Measurements from ENCODE around the gene KLHL29. TPM values are rescaled to one million over a fixed set of nuclear protein-coding genes. Genes with fewer than 3 reads are reported as not detected.

KLHL29 gene
- total RNA-seq, 1 donor from 2014 or later: 22.3 TPM

DNA sequence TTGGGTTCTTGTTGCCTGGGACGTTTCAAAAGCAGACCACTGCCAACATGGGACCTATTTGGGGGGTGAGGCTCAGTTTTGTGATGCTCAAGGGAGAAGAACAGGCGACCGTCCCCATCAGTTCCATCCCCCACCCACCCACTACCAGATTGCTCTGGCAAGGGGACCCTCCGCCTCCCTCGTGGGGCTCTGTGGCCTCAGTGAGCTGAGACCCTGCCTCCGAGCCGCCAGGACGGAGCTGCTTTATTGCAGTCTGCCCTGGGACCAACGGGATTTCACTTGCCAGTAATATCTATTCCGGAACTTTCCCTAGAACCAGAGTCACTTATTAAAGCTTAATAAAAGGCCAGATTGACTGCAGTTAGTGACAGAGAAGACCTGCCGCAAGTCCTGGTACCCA, 146.3 kb downstream of the KLHL29 start:
- DNase-seq (ENCODE audit: low spot score): no peak

DNA sequence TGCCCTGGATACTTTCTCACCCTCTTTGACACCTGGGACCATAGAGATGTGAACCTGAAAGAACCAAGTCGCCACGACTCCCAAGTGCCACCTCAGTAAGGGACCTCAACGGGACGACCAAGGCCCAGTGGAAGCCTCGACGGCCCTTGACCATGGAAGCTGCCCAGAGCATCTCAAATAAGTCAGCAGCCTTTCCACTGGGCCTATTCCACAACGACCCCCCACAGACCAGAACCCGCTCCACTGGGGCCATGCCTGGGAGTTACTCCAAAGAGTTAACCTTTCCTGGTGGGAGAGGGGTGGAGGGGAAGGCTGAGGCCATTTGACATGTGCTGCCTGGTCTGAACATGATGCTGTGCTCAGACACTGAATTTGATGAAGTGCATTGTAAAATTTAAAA, 146.9 kb downstream of the KLHL29 start:
- no peak for DNase-seq (ENCODE audit: low spot score)

DNA sequence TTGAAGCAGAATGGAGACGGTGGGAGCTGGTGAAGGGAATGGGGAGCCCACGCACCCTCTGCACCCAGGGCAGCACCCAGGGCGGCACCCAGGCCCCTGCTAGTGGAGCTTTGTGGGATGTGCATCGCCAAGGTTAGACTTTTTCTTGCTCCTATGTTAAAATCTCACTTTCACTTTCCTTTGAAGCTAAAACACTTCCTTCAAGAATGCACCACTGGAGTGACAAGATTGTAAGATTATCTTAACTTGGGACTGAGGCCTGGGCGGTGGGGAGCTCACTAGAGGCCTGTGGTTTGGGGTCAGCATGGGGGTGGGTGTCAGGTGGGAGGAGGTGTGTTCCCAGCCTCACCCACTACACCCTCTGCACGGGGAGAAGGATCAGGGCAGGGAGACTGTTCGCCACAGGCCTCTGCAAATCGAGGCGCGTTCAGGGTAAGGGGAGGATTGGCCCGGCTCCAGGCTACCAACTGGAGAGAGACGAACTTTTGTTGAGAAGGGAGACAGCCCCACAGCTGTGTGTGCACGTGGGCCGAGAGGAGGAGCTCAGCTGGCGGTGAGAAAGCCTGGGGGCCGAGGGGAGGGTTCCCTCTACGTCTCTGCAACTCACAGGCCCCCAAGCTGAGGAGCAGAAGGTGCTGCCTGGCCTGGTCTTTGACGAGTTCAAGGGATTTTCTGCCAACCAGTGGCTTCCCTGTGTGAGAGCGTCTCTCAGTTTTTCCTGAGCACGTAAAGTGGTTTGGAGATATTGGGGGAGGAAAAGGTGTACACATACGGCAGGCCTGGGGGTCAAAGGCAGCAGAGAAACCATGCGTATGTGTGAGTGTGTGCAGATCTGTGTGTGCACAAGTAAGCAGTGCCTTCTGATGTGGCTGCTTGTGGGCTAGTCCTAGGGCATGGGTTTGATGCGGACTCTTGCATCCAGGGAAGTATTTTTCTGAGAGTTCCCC, 147.7 kb downstream of the KLHL29 start:
- DNase-seq (ENCODE audit: low spot score): no peak

DNA sequence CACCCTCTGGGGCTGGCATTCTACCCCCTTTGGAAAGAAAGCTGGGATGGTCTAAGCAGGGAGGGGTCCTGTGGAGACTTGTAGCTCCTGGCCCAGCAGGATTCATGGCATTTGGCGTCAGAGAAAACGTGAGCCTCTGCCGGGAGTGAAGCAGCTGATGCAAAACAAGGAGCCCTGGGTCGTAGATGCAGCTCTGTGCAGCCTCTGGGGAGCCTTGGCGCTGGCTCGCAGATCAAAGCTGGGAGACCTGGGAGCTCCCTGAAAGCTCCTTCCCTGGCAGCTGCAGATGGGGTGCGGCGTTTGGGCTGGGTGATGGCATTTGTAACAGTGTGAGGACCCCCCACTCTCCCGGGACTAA, 148.3 kb downstream of the KLHL29 start:
- no peak for DNase-seq (ENCODE audit: low spot score)

DNA sequence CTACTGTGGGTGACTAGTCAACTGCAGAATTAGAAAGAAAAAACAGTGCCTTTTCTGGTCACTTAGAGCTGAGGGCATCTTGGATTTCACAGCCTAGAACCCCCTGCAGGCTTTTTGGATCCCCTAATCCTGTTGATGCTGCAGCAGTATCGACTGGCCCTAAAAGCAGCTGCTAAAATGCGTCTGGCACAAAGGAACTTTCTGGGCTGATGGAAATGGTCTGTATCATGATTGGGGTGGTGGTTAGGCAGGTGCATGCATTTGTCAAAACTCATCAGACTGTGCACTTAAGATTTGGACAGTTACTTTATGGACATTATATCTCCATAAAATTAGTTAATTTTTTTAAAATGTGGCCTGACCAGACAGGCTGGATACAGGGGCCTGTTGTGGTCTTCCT, 149.8 kb downstream of the KLHL29 start:
- DNase-seq (ENCODE audit: low spot score): no peak

DNA sequence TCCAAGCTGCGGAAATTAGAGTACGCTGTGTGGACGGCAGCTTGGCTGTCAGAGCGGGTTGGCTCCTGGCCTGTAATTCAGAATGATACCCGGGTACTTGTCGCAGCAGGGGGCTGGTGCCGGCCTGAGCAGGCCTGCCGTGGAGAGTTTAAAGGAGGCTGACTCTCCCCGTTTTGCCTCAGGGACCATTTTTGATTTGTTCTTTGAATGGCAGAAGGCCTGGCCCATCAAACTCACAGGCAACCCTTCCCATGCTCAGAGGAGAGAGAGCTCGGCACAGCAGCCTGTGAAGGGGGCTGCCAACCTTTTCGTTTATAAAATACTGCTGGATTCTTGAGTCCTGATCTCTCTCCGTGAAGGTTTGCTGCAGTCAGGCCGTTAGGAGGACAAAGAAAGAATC, 151.3 kb downstream of the KLHL29 start:
- DNase-seq (ENCODE audit: low spot score): no peak

DNA sequence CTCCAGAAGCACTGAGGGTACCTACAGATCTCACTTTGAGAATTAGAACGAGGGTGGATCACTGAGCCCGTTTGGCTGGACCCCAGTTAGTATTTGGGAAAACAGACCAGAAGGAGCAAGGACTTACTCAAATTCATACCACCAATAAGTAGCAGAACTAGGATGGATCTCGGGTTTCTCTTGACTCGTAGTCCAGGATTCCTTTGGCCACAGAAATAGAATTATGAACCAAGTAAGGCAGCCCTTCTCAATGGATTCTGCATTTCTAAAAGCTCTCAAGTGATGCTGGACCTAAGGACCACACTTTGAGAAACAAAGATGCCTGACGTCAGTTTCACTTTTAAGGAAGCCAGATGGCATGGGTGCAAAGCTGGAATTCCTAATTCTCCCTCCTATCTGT, 153.0 kb downstream of the KLHL29 start:
- no peak for DNase-seq (ENCODE audit: low spot score)

DNA sequence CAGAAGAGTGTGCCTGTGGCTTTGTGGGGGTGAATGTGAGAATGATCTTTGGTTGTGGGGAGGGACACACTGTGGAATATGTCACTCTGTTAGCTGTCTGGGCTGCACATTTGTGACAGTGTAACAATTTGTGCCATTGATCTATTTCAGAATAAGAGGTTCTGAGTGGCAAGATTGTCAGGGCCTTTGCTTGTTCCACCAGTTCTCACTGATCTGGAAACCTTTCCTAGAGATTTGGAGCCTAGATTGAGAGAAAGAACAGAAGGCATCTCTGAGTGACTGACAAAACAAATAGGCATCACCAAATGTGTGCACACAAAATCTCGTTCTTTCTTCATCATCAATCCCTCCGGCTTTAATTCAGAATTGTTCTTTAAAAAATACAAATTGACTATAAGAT, 153.6 kb downstream of the KLHL29 start:
- no peak for DNase-seq (ENCODE audit: low spot score)

DNA sequence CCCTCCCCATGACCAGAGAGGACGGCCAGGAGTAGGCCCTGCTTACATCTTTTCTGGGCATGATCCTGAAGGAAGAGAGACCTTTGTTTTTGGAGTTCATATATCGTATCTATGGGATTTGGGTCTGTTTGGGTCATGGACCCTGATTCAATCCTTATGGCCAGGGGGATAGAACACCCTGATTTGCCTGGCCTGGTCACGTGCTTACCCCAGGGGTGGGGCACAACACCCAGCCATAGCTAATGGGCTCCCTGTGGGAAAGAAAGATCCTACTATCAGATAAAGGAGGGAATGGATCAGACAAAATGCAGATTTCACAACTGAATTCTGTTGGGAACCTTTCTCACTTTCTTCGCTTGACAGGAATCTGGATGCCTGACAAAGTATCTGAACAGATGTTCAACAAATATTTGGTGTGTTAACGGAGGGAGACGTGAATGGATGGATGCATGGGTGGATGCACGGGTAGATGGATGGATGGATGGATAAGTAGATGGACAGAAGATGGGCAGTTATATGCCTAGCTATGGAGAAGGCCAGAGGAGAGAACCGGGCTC, 155.9 kb downstream of the KLHL29 start:
- DNase-seq (ENCODE audit: low spot score): no peak

DNA sequence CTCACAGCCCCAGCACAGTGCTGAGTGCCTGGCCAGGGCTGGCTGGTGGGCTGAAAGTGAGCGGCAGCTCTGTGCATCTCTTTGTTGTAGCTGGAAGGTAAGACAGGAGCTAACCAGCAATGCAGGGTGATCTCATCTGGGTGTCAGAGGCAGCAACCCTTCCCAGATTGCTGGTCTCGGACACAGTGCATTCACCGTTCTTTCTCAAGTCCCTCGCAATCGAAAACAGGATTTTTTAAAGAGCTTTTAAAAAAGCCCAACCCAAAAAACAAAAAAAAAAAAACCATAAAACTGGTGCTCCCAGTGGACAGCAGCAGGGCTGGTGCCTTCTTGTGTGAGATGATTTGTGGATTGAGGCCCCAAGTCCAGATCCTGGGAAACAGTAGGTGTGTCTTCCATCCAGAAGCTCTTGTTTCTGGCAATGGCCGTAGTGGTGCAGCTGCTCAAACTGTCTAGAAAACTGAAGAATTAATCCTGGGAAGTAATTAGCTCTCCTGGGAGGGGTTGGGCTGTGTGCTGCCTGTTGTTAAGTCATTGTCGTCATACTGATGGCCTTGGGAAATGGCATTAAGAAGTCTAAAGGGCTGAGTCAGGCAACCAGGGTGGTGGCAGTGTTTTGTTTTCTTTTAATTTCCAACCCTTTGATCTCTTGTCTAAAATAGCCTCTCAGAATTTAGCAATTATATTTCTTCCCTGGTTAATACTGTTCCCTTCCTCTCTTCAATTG, 156.7 kb downstream of the KLHL29 start:
- no peak for DNase-seq (ENCODE audit: low spot score)

DNA sequence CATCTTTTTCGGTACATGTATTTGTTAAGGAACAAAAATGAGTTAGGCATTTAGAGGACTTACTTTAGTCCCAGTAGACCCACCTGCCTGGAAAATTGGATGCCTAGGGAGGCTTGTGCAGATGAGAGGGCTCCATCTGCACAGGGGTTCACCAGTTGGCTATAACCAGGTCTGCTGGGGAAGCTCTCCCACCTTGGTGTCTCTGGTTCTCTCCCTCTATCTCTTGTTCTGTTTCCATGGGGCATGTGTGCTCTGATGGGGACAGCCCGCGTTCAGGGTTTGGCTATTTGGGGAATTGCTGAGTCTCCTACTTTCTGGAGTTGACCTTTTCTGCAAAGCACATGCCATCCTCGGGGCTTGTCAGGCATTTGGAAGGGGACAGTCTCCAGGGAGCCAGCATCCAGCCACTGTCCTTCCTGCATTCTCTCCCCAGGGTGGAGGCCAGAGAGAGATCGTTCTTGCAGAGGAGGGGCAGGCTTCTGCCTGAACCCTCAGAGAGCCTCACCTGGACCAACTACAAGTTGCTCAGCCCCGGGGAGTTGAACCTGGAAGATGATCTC, 157.3 kb downstream of the KLHL29 start:
- no peak for DNase-seq (ENCODE audit: low spot score)

DNA sequence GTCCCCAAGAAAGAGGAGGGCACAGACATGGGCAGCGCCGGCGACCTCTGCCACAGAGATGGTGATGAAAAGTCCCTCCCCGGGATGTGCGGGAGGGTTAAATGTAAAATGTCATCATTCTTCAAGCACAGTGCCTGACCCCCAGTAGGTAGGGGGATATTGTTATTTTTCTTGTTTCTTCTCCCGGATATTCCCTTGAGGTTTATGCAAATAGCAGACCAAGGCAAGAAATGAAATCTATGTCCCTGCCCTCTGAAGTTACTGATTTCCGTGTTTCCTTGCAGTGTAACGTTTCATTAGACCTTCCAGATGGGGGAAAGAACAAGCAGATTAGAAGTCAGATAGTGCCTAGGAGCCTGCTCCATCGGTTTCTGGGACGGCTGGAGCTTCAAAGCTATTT, 158.3 kb downstream of the KLHL29 start:
- no peak for DNase-seq (ENCODE audit: low spot score)

DNA sequence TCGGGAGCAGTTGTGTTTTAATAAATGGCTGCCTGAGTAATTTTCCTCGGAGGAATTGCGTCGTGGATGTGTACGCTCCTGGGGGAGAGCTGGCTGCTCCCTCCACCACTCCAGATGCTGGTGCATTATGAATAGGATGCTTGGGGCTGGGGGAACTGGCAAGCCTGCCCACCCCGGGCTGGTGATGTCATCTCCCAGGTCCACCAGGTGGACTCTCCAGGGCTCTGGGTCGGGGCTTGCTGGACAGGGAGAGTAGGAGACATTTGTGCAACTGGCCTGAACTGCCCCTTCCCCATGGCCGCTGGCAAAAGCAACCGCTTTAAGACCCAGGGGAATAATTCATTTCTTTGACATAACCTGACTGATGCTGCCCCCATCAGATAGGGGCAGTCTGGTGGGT, 158.7 kb downstream of the KLHL29 start:
- DNase-seq (ENCODE audit: low spot score): no peak

DNA sequence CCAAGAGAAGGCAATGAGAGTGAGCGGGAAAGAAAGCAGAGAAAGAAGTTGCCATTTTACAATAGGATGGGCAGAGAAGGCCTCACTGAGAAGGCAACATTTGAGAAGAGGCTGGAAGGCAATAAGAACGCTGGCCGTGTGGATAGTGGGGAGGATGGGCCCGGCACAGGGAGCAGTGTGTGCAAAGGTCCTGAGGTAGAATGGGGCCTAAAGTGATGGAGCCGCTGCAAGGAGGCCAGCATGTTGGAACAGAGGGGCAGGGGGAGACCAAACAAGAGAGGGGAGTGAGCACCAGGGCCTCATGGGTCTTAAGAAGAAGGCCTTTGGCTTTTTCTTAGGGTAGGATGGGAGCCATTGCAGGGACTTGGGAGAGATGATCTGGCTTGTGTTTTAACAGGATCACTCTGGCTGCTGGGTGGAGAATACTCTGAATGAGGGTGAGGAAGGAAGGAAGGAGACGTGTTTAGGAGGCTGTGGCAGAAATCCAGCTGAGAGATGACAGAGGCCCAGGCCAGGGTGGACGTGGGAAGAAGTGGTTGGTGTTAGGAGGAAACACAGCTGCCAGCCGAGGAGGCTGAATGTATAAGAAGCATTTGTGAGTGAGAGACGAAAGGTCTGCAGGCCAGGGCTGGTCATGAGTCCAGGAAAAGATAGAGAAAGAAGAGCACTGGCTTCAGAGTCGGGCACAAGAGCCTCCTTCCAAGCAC, 159.8 kb downstream of the KLHL29 start:
- no peak for DNase-seq (ENCODE audit: low spot score)

DNA sequence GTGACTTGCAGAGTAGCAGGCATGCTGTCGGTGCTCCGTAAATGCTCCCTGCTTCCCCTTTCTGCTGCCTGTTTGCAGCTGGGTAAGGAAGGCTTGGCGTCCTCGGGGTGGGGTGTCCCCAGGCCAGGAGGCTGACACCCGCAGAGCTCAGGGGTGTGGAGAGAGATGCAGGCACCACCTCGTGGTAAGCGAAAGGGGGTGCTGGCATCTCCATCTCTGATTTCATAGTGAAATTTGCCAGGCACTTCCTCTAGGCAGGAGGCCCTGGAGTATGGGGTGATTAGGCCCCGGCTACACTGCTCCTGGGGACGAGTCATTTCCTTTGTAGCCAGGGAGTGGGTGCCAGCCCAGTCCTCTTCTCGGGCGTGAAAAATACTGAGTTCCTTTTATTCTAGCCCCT, 160.4 kb downstream of the KLHL29 start:
- DNase-seq (ENCODE audit: low spot score): no peak

DNA sequence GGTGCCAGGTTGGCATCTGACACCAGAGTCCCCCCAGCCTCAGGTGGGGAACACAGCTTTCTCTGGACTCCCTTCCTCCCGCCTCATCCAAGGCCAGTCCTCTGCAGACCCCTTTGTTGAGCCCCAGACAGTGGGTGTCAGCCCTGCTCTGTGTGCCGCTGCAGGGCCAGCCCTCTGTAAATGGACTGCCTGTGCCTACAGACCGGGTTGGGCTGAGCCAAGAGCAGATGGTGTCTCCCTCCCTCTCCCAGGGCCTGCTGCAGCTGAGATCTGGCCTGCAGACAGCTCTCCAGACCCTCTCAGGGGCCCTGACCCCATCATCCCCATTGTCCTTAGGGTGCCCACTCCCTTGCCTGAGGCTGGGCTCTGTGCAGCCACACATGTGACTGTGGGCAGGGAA, 160.8 kb downstream of the KLHL29 start:
- DNase-seq (ENCODE audit: low spot score): no peak

DNA sequence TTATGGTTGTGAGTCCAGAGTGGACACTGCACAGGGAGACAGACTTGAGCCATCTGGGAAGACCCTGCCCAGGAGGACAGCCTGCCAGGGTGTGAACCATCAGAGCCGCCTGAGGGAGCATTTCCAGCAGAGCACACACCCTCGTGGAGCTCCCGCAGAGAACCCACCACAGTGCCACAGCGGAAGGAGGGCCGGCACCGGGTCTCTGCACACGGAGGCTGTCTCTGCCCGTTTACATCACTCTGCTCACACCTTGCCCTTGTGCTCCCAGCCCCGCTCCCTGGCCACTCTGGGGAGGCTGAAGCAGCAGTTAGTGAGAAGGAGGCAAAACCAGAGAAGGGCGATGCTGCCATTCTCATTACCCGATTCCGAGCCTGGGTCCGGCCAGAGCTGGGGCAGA, 161.9 kb downstream of the KLHL29 start:
- DNase-seq (ENCODE audit: low spot score): no peak

DNA sequence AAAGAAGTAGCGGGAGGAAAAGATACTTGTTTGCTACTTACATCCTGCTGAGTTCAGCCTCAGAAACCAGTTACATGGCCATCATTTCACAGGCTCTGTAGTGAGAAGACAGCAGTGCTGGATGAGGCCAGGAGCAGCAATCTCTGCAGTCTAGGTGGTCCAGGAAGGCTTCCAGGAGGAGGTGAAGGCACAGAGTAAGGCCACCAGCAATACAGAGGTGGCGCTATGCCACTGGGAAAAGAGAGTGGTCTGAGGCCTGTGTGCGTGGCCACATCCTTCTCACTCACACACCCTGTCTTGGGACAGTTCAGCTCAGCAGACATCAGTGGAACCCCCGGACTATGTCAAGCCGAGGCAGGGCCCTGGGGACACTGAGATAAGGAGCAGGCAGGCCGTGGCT, 162.7 kb downstream of the KLHL29 start:
- no peak for DNase-seq (ENCODE audit: low spot score)

DNA sequence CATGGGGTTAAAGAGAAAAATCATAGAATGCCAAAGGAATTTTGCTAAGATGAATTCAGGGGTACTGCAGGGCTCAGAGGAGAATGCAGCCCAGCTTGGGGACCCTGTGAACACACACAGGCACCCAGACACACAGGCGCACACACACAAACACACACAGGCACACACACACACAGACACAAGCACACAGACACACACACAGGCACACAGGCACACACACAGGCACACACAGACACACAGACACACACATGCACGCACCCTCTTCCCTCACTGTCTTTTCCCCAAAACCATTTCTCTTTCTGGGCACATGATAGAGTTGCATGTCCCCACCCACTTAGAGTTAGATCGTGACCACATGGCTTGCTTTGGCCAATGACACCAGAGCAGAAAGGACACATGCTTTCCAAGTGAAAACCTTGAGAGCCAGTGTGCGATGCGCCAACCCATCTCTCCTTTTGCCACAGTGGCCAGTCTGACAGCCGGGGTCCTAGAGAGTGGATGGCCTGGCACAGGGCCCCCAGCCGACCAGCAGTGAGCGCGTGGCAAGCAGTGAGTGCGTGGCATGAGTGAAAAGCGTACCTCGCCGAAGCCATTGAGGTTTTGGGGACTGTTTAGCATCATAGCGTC, 163.3 kb downstream of the KLHL29 start:
- DNase-seq (ENCODE audit: low spot score): no peak

DNA sequence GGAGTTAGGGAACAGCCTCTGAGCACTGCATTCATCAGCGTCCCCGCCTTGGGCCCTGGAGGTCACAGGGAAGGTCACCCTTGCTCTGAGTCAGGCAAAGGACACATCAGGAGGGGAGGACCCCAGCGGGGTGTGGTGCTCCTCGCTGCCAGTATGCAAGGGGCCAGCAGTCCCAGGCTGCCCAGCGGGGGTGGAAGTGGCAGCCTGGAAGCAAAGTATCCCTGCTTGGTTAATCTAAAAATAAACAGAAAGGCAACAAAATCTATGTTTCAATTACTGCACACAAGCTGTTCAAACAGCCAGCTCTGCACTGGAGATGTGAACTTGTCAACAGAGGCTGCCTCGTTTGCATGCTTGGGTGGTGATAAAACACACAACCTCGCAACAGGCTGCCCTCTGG, 164.1 kb downstream of the KLHL29 start:
- DNase-seq (ENCODE audit: low spot score): no peak

DNA sequence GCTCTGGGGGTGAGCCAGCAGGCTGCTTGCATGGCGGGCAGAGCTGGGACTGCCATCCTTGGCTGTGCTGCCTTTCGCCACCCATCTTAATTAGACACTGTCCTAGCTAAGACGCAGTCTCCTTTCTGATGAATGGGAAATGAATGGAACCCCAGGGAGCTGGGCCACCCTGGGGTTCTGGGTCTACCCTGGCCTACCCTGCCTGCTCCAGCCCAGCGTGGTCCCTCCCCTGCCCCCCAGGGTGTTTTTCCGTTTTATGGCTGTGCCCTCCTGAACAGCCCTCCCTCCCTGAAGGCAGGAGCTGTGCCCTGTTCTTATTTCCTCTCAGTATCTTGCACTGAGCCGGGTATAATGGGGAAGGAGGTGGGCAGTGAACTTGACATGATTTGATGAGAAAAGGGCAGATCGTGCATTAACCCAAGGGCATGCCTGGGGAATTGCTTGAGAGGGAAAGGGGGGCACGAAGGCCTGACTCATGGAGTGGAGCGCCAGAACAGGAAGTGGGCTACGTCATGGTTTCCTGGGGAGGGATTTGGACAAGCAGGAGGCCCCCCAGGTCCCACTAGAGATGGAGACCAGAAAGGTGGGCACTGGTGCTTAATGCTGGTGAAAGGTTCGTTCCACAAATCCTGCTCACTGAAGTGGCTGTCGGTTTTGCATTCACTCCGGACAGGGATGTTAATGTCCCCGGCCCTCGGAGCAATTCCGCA, 165.0 kb downstream of the KLHL29 start:
- DNase-seq (ENCODE audit: low spot score): no peak

Data from mucosa of gallbladder (tissue), 1 donor.